Ishikawa (cell line): ENCODE data around the gene PITX3.

Experiments
- CEBPB ChIP-seq: IDR thresholded peaks from 2 replicates; pipeline ENCODE4 v1.6.1; 2012
- CREB1 ChIP-seq: IDR thresholded peaks from 2 replicates; pipeline ENCODE4 v1.6.1; 2012; ENCODE audit warnings: low read depth
- EGR1 ChIP-seq: IDR thresholded peaks from 2 replicates; pipeline ENCODE4 v1.6.1; 2012
- MAX ChIP-seq: IDR thresholded peaks from 2 replicates; pipeline ENCODE4 v1.6.1; 2012
- NFIC ChIP-seq: IDR thresholded peaks from 2 replicates; pipeline ENCODE4 v1.6.1; 2012
- REST ChIP-seq: IDR thresholded peaks from 2 replicates; pipeline ENCODE4 v1.6.1; 2012; ENCODE audit warnings: low read depth, mild to moderate bottlenecking
- TAF1 ChIP-seq: IDR thresholded peaks from 2 replicates; pipeline ENCODE4 v1.6.1; 2012; ENCODE audit warnings: low read depth, mild to moderate bottlenecking
- TCF12 ChIP-seq: IDR thresholded peaks from 2 replicates; pipeline ENCODE4 v1.6.1; 2012; ENCODE audit warnings: low read depth
- TEAD4 ChIP-seq: IDR thresholded peaks from 2 replicates; pipeline ENCODE4 v1.6.1; 2012
- YY1 ChIP-seq: IDR thresholded peaks from 2 replicates; pipeline ENCODE4 v1.6.1; 2012; ENCODE audit warnings: low read depth

GRCh38 chr10:102242118-102242485 is 790 bp upstream of the PITX3 start:
- TF ChIP-seq MAX: no peak
- TF ChIP-seq TAF1: no peak
- no peak for TF ChIP-seq YY1
- TF ChIP-seq CREB1: no peak
- TF ChIP-seq EGR1: no peak
- TF ChIP-seq TCF12: no peak
- no peak for TF ChIP-seq NFIC
- TF ChIP-seq REST: no peak
- no peak for TF ChIP-seq CEBPB
- TF ChIP-seq TEAD4: no peak
